Vagina (tissue), 2 donors: Measurements from ENCODE around the gene FAM219B. TPM values are rescaled to one million over a fixed set of nuclear protein-coding genes. Genes with fewer than 3 reads are reported as not detected.

Source experiments
- DNase-seq, 2 donors: peaks; one replicate each; pipeline ENCODE4 v3.0.0-alpha.2; 2017; ENCODE audit errors: extremely low spot score in 2 of 2
- H3K27ac ChIP-seq: fragments of 200-600 bp; sonication (generic); one replicate; pipeline ENCODE4 v1.5.1; 2019
- H3K27me3 ChIP-seq: fragments of 200-600 bp; sonication (generic); one replicate; pipeline ENCODE4 v1.5.1; 2019
- H3K36me3 ChIP-seq, 2 donors: fragments of 200-600 bp; sonication (generic); one replicate each; pipeline ENCODE4 v1.5.1; 2017 to 2019
- H3K4me1 ChIP-seq: fragments of 200-600 bp; sonication (generic); one replicate; pipeline ENCODE4 v1.5.1; 2019
- H3K4me3 ChIP-seq, 2 donors: fragments of 200-600 bp; sonication (generic); 1 replicate in 1 of 2; 2 replicates in 1 of 2; pipeline ENCODE4 v1.5.1; 2016 to 2019
- H3K9me3 ChIP-seq: fragments of 200-600 bp; sonication (generic); one replicate; pipeline ENCODE4 v1.5.1; 2019
- CTCF ChIP-seq, 3 experiments: fragments of 450-650 bp in 2 of 3; fragments of 200-600 bp in 1 of 3; sonication (generic) in 1 of 3; IDR thresholded peaks; one replicate each; pipeline ENCODE4 v1.5.1; 2017 to 2019; ENCODE audit warnings: antibody characterized with exemption in 3 of 3, mild to moderate bottlenecking in 2 of 3, moderate library complexity in 2 of 3
- POLR2A ChIP-seq, 2 donors: fragments of 450-650 bp; IDR thresholded peaks; one replicate each; pipeline ENCODE4 v1.6.1; 2017; ENCODE audit warnings: antibody characterized with exemption in 2 of 2, mild to moderate bottlenecking in 2 of 2, moderate library complexity in 2 of 2
- POLR2AphosphoS5 ChIP-seq, 2 donors: sonication (generic); formaldehyde crosslinking; IDR thresholded peaks; one replicate each; pipeline ENCODE4 v1.9.0; 2017; ENCODE audit warnings: antibody characterized with exemption in 2 of 2, mild to moderate bottlenecking in 2 of 2, low read depth in 1 of 2; ENCODE audit not compliant: insufficient read depth in 1 of 2
- intact Hi-C: fragments of 100-400 bp; cut with DNase I; formaldehyde crosslinking; loops from one replicate; pipeline ENCODE4 v1.15.1; 2023
- total RNA-seq: library from RNA; depleted of rRNA; stranded (reverse); fragments of >200 nt; gene quantifications from one replicate; pipeline ENCODE4 v1.2.3, GENCODE V29; 2016

FAM219B gene
- total RNA-seq, 1 donor from 2014 or later: 51.6 TPM

DNA sequence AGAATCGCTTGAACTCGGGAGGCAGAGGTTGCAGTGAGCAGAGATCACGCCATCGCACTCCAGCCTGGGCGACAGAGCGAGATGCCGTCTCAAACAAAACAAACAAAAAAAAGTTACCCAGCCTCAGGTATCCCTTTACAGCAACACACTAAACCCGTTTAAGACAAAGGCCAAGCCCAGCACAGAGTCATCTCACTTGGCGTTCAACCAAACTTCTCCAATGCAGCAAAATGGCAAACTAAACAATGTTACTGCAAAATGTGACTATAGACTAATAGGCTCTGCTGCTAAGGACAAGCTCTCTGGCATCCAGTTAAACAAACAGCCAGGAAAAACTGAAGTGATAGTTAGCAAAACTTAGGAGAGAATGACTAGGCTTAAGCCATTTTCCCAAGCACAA lies 6.4 kb upstream of the FAM219B start:
- H3K9me3 ChIP-seq: no peaks in the 10 kb centered on the region
- H3K4me3 ChIP-seq: no peak overlapping the region
- intact Hi-C loops: no loop called here
- TF ChIP-seq POLR2A (IDR thresholded peaks at IDR 0.05): no peak
- no peak for TF ChIP-seq CTCF (IDR thresholded peaks at IDR 0.05)
- no peak for TF ChIP-seq POLR2AphosphoS5 (IDR thresholded peaks at IDR 0.05; ENCODE audit: insufficient read depth in 1 of 2, low read depth in 1 of 2)
- no peaks in the 10 kb centered on the region for H3K4me1 ChIP-seq
- H3K36me3 ChIP-seq: peaks cover 0 to 43% of the 10 kb centered on the region in 2 donors
- H3K27ac ChIP-seq: no peak overlapping the region
- H3K27me3 ChIP-seq: no peaks in the 10 kb centered on the region
- DNase-seq: no peak

GRCh38 chr15:74908635-74909034 lies 2.0 kb upstream of the FAM219B start:
- Histone ChIP-seq H3K4me3 (no peak overlapping the region), H3K27ac (no peak overlapping the region), H3K4me1 (peaks cover 32% of the 10 kb centered on the region), H3K9me3 (no peaks in the 10 kb centered on the region), H3K36me3 (peaks cover 0 to 23% of the 10 kb centered on the region in 2 donors), H3K27me3 (no peaks in the 10 kb centered on the region)
- no peak for DNase-seq
- TF ChIP-seq POLR2A (IDR thresholded peaks at IDR 0.05) (no peak), POLR2AphosphoS5 (IDR thresholded peaks at IDR 0.05; ENCODE audit: insufficient read depth in 1 of 2, low read depth in 1 of 2) (no peak), CTCF (IDR thresholded peaks at IDR 0.05) (no peak)
- intact Hi-C loops: no loop called here

- Histone ChIP-seq H3K9me3 (no peaks in the 10 kb centered on the region), H3K27ac (peak overlapping the region; percentile 85), H3K4me1 (peaks cover 32% of the 10 kb centered on the region), H3K4me3 (peak overlapping the region; percentile 58 to 66), H3K27me3 (no peaks in the 10 kb centered on the region), H3K36me3 (peaks cover 0 to 32% of the 10 kb centered on the region in 2 donors)
- no peak for TF ChIP-seq POLR2A (IDR thresholded peaks at IDR 0.05)
- no peak for TF ChIP-seq CTCF (IDR thresholded peaks at IDR 0.05)
- no peak for TF ChIP-seq POLR2AphosphoS5 (IDR thresholded peaks at IDR 0.05; ENCODE audit: insufficient read depth in 1 of 2, low read depth in 1 of 2)
- intact Hi-C loops: no loop called here
- DNase-seq: no peak
These were observed 666 bp upstream of the FAM219B start for GRCh38 chr15:74907163-74907870.

DNA sequence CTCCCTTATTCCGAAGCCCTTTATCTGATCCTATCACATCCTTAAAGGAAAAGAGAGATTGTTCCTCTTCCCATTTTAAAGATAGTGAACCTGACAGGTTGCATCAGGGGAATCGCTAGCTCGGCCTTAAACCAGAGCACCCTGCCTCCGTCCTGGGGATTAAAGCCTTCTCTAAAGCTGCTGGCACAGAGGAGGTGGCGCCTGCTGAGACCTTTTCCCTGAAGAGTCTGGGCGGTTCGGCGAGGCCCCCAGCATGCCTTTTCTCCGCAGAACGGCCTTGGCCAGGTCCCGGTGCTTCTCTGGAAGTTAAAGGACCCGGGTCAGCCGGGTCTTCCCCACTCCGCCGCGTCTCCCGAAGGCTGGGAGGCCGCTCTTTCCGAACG lies 593 bp downstream of the FAM219B start:
- peaks cover 43% of the 10 kb centered on the region for H3K4me1 ChIP-seq
- no peak for TF ChIP-seq POLR2AphosphoS5 (IDR thresholded peaks at IDR 0.05; ENCODE audit: insufficient read depth in 1 of 2, low read depth in 1 of 2)
- no peak for TF ChIP-seq CTCF (IDR thresholded peaks at IDR 0.05)
- no peak for TF ChIP-seq POLR2A (IDR thresholded peaks at IDR 0.05)
- peaks cover 0 to 29% of the 10 kb centered on the region in 2 donors for H3K36me3 ChIP-seq
- no peak for DNase-seq
- intact Hi-C loops: no loop called here
- no peaks in the 10 kb centered on the region for H3K27me3 ChIP-seq
- peak overlapping the region; percentile 85 for H3K27ac ChIP-seq
- H3K4me3 ChIP-seq: peak overlapping the region; percentile 58 to 66
- H3K9me3 ChIP-seq: no peaks in the 10 kb centered on the region

DNA sequence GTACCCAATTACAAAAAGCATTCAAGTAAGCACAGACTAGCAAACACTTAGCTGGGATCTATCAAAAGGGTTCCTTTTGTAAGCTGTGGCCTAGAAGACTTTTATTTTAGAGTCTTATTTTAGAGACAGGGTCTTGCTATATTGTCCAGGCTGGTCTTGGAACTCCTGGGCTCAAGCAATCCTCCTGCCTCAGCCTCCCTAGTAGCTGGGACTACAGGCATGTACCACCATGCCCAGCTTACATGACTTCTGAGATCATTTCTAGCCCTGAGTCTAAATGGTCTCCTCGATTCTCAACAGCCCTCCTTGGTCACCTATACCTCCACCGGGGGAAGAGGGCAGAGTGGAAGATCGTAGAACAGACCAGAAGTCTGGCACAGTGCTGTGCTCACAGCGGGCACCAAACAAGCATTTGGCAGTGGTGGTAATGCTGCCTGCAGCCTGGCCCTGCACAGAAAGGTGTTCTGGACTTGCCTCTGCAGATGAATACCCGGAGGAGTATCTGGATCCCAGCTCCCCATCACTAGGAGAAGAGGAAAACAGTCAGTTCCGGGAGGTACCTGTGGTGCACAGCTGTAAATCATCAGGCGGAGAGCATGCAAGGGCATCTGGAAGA lies 2.4 kb downstream of the FAM219B start:
- no peak for DNase-seq
- H3K9me3 ChIP-seq: no peaks in the 10 kb centered on the region
- H3K4me3 ChIP-seq: no peak overlapping the region
- H3K4me1 ChIP-seq: peaks cover 45% of the 10 kb centered on the region
- intact Hi-C loops: no loop called here
- no peak overlapping the region for H3K27ac ChIP-seq
- H3K27me3 ChIP-seq: no peaks in the 10 kb centered on the region
- TF ChIP-seq POLR2A (IDR thresholded peaks at IDR 0.05): no peak
- TF ChIP-seq CTCF (IDR thresholded peaks at IDR 0.05): no peak
- TF ChIP-seq POLR2AphosphoS5 (IDR thresholded peaks at IDR 0.05; ENCODE audit: insufficient read depth in 1 of 2, low read depth in 1 of 2): no peak
- peaks cover 0 to 35% of the 10 kb centered on the region in 2 donors for H3K36me3 ChIP-seq
